Sciatic nerve (tissue), 2 donors: ENCODE results near the gene ALOXE3. TPM values are rescaled to one million over a fixed set of nuclear protein-coding genes. Genes with fewer than 3 reads are reported as not detected.
"Not testable (repeated sequence)": the region's sequence is repeated elsewhere in the genome, so short reads cannot be mapped to it uniquely, and the experiment has no call there.

Experiments
- ATAC-seq: fragments of 200-7000 bp; cut with Tn5 transposase; one replicate; pipeline ENCODE4 v1.9.1; 2020; ENCODE audit warnings: mild to moderate bottlenecking, moderate library complexity
- DNase-seq: peaks from one replicate; pipeline ENCODE4 v3.0.0-alpha.2; 2020; ENCODE audit warnings: low spot score
- intact Hi-C: fragments of 100-400 bp; cut with DNase I; formaldehyde crosslinking; loops from one replicate; pipeline ENCODE4 v1.14.2; 2022
- total RNA-seq: library from RNA; stranded (reverse); fragmentation: NEBNext Ultra II Directional; extraction: Animal tissue kit (Norgen Biotek cat#: 25700); gene quantifications from one replicate; pipeline ENCODE4 v1.2.1, GENCODE V29; 2021
- donor health status: DM: no; HTN: no; CAD: no.
- donor health status: DM: no; HTN: no; CAD: no.

ALOXE3 gene
- total RNA-seq, 1 donor from 2014 or later, result not detected

- no peak for ATAC-seq
Observed at GRCh38 chr17:8110456-8110804, 7.9 kb downstream of the ALOXE3 start.

GRCh38 chr17:8109661-8110455, 8.5 kb downstream of the ALOXE3 start:
- DNase-seq (peak; percentile 71), ATAC-seq (peak; percentile 57)
- intact Hi-C loops, result no loop called here

More at GRCh38 chr17:8110456-8110804, 7.9 kb downstream of the ALOXE3 start:
- intact Hi-C loops, result no loop called here
- DNase-seq, result no peak

- DNase-seq, result no peak
- ATAC-seq, result no peak
- intact Hi-C loops, result no loop called here
Observed at GRCh38 chr17:8108972-8109660, 9.2 kb downstream of the ALOXE3 start.

- intact Hi-C loops, ATAC-seq: not testable (repeated sequence)
Observed at GRCh38 chr17:8106980-8107379, 11.3 kb downstream of the ALOXE3 start.

GRCh38 chr17:8105957-8106398, 12.3 kb downstream of the ALOXE3 start:
- intact Hi-C loops, result no loop called here
- DNase-seq (no peak), ATAC-seq (no peak)

More at GRCh38 chr17:8106980-8107379, 11.3 kb downstream of the ALOXE3 start:
- DNase-seq, result not testable (repeated sequence)

- DNase-seq, result no peak
- ATAC-seq, result no peak
- intact Hi-C loops, result no loop called here
Observed at GRCh38 chr17:8104911-8105310, 13.4 kb downstream of the ALOXE3 start.

- intact Hi-C loops, result no loop called here
- ATAC-seq (no peak), DNase-seq (no peak)
Observed at GRCh38 chr17:8103549-8103948, 14.8 kb downstream of the ALOXE3 start.

- intact Hi-C loops, result no loop called here
- no peak for ATAC-seq
- DNase-seq, result no peak
Observed at GRCh38 chr17:8101721-8102120, 16.6 kb downstream of the ALOXE3 start.

- ATAC-seq, result no peak
- intact Hi-C loops, result no loop called here
- DNase-seq, result no peak
Observed at GRCh38 chr17:8100763-8101162, 17.6 kb downstream of the ALOXE3 start.

- DNase-seq (no peak), ATAC-seq (no peak)
- intact Hi-C loops, result no loop called here
Observed at GRCh38 chr17:8100111-8100510, 18.2 kb downstream of the ALOXE3 start.

- no peak for ATAC-seq
- intact Hi-C loops, result no loop called here
Observed at GRCh38 chr17:8096541-8096940, 21.8 kb downstream of the ALOXE3 start.

GRCh38 chr17:8095361-8095760, 23.0 kb downstream of the ALOXE3 start:
- intact Hi-C loops, result no loop called here
- DNase-seq (no peak), ATAC-seq (no peak)

More at GRCh38 chr17:8096541-8096940, 21.8 kb downstream of the ALOXE3 start:
- DNase-seq, result no peak

GRCh38 chr17:8091033-8091687, 27.2 kb downstream of the ALOXE3 start:
- no peak for ATAC-seq
- intact Hi-C loops, result no loop called here

GRCh38 chr17:8089728-8090127, 28.6 kb downstream of the ALOXE3 start:
- DNase-seq, result no peak
- ATAC-seq, result no peak
- intact Hi-C loops, result no loop called here

More at GRCh38 chr17:8091033-8091687, 27.2 kb downstream of the ALOXE3 start:
- DNase-seq, result no peak

- intact Hi-C loops, result no loop called here
- ATAC-seq (no peak), DNase-seq (no peak)
Observed at GRCh38 chr17:8087952-8088230, 30.4 kb downstream of the ALOXE3 start.

- DNase-seq, result no peak
- intact Hi-C loops, result no loop called here
- no peak for ATAC-seq
Observed at GRCh38 chr17:8087075-8087951, 31.0 kb downstream of the ALOXE3 start, which contains the start of gene ALOX12B. Gene ALOX12B (minus strand): TSS chr17:8087716. CDS start chr17:8087442, 274 bp downstream.

- ATAC-seq (no peak), DNase-seq (no peak)
- intact Hi-C loops, result no loop called here
Observed at GRCh38 chr17:8084250-8084649, 34.1 kb downstream of the ALOXE3 start.

GRCh38 chr17:8082292-8082691, 36.0 kb downstream of the ALOXE3 start:
- DNase-seq, result no peak
- no peak for ATAC-seq
- intact Hi-C loops, result no loop called here

GRCh38 chr17:8081876-8082275, 36.4 kb downstream of the ALOXE3 start:
- DNase-seq (no peak), ATAC-seq (no peak)
- intact Hi-C loops, result no loop called here
